CD4-positive, alpha-beta T cell treated with Interleukin-2 at 100 ng/mL for 4 hours (primary cell): Measurements from ENCODE around the gene NPAS3.

ENCODE experiments used
- DNase-seq: peaks from one replicate; pipeline ENCODE4 v3.0.0-alpha.2; 2020; ENCODE audit warnings: low spot score

The NPAS3 gene

GRCh38 chr14:33257796-33258195, 319.1 kb downstream of the NPAS3 start:
- no peak for DNase-seq

- DNase-seq: no peak
Measured at GRCh38 chr14:33259764-33260163, 321.1 kb downstream of the NPAS3 start.

GRCh38 chr14:33271216-33271615, 332.5 kb downstream of the NPAS3 start:
- DNase-seq: no peak

GRCh38 chr14:33271891-33272290, 333.2 kb downstream of the NPAS3 start:
- no peak for DNase-seq

GRCh38 chr14:33273978-33274377, 335.3 kb downstream of the NPAS3 start:
- no peak for DNase-seq

GRCh38 chr14:33275879-33276278, 337.2 kb downstream of the NPAS3 start:
- DNase-seq: no peak

- no peak for DNase-seq
Measured at GRCh38 chr14:33279865-33280264, 341.2 kb downstream of the NPAS3 start.

GRCh38 chr14:33280646-33281045, 342.0 kb downstream of the NPAS3 start:
- no peak for DNase-seq

- DNase-seq: no peak
Measured at GRCh38 chr14:33282331-33283230, 343.9 kb downstream of the NPAS3 start.

- no peak for DNase-seq
Measured at GRCh38 chr14:33285902-33286700, 347.4 kb downstream of the NPAS3 start.

- DNase-seq: no peak
Measured at GRCh38 chr14:33287189-33287588, 348.5 kb downstream of the NPAS3 start.

- no peak for DNase-seq
Measured at GRCh38 chr14:33290641-33291040, 352.0 kb downstream of the NPAS3 start.

GRCh38 chr14:33291529-33292104, 352.9 kb downstream of the NPAS3 start:
- DNase-seq: no peak

GRCh38 chr14:33294419-33294818, 355.7 kb downstream of the NPAS3 start:
- DNase-seq: no peak

GRCh38 chr14:33297565-33297964, 358.9 kb downstream of the NPAS3 start:
- DNase-seq: no peak

- DNase-seq: no peak
Measured at GRCh38 chr14:33307691-33308251, 369.1 kb downstream of the NPAS3 start.

GRCh38 chr14:33309106-33309505, 370.4 kb downstream of the NPAS3 start:
- no peak for DNase-seq

- DNase-seq: no peak
Measured at GRCh38 chr14:33315217-33315616, 376.5 kb downstream of the NPAS3 start.

- no peak for DNase-seq
Measured at GRCh38 chr14:33315721-33316120, 377.0 kb downstream of the NPAS3 start.

- no peak for DNase-seq
Measured at GRCh38 chr14:33317675-33318074, 379.0 kb downstream of the NPAS3 start.

- DNase-seq: no peak
Measured at GRCh38 chr14:33323979-33324378, 385.3 kb downstream of the NPAS3 start.

- no peak for DNase-seq
Measured at GRCh38 chr14:33331176-33331949, 392.7 kb downstream of the NPAS3 start.
